ENCODE measurements around the gene COG1.
"Not testable (repeated sequence)": the region's sequence is repeated elsewhere in the genome, so short reads cannot be mapped to it uniquely, and the experiment has no call there.

Gene COG1

GRCh38 chr17:73192894-73193701 is at the start of gene COG1:
Gene COG1, plus strand, starts transcription at chr17:73193055. Its CDS starts 15 bp downstream, at chr17:73193070.
- peak; percentile 64 to 88 (median 82) for DNase-seq

GRCh38 chr17:73144209-73144608 is 48.6 kb upstream of the COG1 start:
- not testable (repeated sequence) for DNase-seq

GRCh38 chr17:73145641-73146040 is 47.2 kb upstream of the COG1 start:
- no peak for DNase-seq

- not testable (repeated sequence) for DNase-seq
Observed at GRCh38 chr17:73147791-73148190, 45.1 kb upstream of the COG1 start.

GRCh38 chr17:73148540-73149334 is 44.1 kb upstream of the COG1 start:
- no peak for DNase-seq

- DNase-seq = not testable (repeated sequence)
Observed at GRCh38 chr17:73150622-73151300, 42.1 kb upstream of the COG1 start.

- no peak for DNase-seq
Observed at GRCh38 chr17:73151916-73152632, 40.8 kb upstream of the COG1 start.

GRCh38 chr17:73155410-73156165 is 37.3 kb upstream of the COG1 start:
- DNase-seq = no peak

GRCh38 chr17:73156166-73156840 is 36.6 kb upstream of the COG1 start:
- peak in 5 of 6 experiments; percentile 5 to 40 (median 16) for DNase-seq

- DNase-seq = no peak
Observed at GRCh38 chr17:73156887-73157520, 35.9 kb upstream of the COG1 start.

- DNase-seq = no peak
Observed at GRCh38 chr17:73157521-73157890, 35.3 kb upstream of the COG1 start.

GRCh38 chr17:73158133-73158532 is 34.7 kb upstream of the COG1 start:
- DNase-seq = no peak

GRCh38 chr17:73160980-73161630 is 31.8 kb upstream of the COG1 start:
- no peak for DNase-seq

GRCh38 chr17:73163043-73163442 is 29.8 kb upstream of the COG1 start:
- DNase-seq = no peak

- no peak for DNase-seq
Observed at GRCh38 chr17:73165616-73166404, 27.0 kb upstream of the COG1 start.

- no peak for DNase-seq
Observed at GRCh38 chr17:73166731-73167581, 25.9 kb upstream of the COG1 start.

GRCh38 chr17:73168667-73169066 is 24.2 kb upstream of the COG1 start:
- no peak for DNase-seq

- DNase-seq = no peak
Observed at GRCh38 chr17:73170324-73170723, 22.5 kb upstream of the COG1 start.

- no peak for DNase-seq
Observed at GRCh38 chr17:73172252-73172651, 20.6 kb upstream of the COG1 start.
